ENCODE measurements around the gene GSS. TPM values are rescaled to one million over a fixed set of nuclear protein-coding genes. Genes with fewer than 3 reads are reported as not detected.

GSS gene
- total and polyA plus RNA-seq, 11 donors, result 17.8 to 38.7 (median 27.6) TPM

DNA sequence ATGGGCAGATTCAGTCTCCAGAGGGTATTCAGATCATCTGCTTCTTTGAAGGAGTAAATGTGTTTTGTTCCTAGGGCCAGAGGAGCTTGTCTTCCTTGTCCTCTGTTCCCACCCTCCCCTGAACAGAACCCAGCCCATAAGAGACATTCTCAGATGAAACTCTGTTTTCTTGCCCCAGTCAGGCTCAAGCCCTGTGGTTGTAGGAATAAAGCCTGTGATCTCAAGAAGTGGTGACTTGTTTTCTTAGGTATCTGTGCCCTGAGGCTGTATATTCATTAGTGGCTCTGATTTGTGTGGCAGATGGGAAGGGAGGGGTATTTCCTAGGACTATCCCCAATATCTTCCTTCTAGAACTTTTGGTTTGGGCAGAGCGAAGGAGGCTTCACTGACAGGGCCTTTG lies 27.9 kb downstream of the GSS start:
- DNase-seq (no peak), ATAC-seq (no peak)
- TF ChIP-seq, protein P1, sequence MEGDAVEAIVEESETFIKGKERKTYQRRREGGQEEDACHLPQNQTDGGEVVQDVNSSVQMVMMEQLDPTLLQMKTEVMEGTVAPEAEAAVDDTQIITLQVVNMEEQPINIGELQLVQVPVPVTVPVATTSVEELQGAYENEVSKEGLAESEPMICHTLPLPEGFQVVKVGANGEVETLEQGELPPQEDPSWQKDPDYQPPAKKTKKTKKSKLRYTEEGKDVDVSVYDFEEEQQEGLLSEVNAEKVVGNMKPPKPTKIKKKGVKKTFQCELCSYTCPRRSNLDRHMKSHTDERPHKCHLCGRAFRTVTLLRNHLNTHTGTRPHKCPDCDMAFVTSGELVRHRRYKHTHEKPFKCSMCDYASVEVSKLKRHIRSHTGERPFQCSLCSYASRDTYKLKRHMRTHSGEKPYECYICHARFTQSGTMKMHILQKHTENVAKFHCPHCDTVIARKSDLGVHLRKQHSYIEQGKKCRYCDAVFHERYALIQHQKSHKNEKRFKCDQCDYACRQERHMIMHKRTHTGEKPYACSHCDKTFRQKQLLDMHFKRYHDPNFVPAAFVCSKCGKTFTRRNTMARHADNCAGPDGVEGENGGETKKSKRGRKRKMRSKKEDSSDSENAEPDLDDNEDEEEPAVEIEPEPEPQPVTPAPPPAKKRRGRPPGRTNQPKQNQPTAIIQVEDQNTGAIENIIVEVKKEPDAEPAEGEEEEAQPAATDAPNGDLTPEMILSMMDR (IDR thresholded peaks at IDR 0.05), result no peak
- TF ChIP-seq POLR2A (IDR thresholded peaks at IDR 0.05), result no peak
- Histone ChIP-seq H3K9me3 (peaks cover 0 to 3% (median 0%) of the 10 kb centered on the region in 12 donors), H3K27ac (peak overlapping the region in 2 of 12 donors; percentile 23), H3K36me3 (peaks cover 0 to 93% (median 82%) of the 10 kb centered on the region in 9 donors), H3K4me1 (peaks cover 0 to 15% (median 2%) of the 10 kb centered on the region in 12 donors), H3K27me3 (no peaks in the 10 kb centered on the region), H3K4me3 (no peak overlapping the region)
- intact Hi-C loops (cut with DNase I), result loop anchor here in 1 of 10 donors (5.0 kb wide), 1 partner anchor 45 kb away; no protein-coding TSS in a partner anchor
- WGBS, 4 donors, result 67 to 97% (median 94%) methylated on average over 1 of the region's 1 CpG

DNA sequence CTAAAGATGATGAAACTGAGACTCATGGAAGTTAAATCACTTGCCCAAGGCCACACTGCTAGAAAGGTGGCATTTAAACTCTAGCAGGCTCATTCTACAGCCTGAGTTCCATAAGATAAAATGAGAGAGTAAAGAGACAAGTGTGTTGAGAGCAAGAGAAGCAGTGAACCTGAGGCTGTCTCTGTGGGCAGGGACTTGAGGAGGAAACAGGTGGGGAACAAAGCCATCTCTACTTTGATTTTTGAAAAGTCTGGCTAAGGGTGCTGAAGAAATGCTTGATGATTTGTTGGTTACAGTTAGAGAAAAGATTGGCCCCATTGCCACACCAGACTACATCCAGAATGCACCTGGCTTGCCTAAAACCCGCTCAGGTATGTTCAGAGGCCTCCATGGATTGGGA lies 29.0 kb downstream of the GSS start:
- 93 to 100% (median 99%) methylated on average over 1 of the region's 1 CpG for WGBS, 4 donors
- H3K27me3 ChIP-seq, result no peaks in the 10 kb centered on the region
- peaks cover 0 to 94% (median 86%) of the 10 kb centered on the region in 9 donors for H3K36me3 ChIP-seq
- TF ChIP-seq POLR2A (IDR thresholded peaks at IDR 0.05), result no peak
- TF ChIP-seq, protein P1 (IDR thresholded peaks at IDR 0.05), result no peak
- intact Hi-C loops (cut with DNase I), result loop anchor here in 1 of 10 donors (5.0 kb wide), 1 partner anchor 44 kb away; no protein-coding TSS in a partner anchor
- DNase-seq, result no peak
- ATAC-seq, result no peak
- H3K27ac ChIP-seq, result no peak overlapping the region
- H3K9me3 ChIP-seq, result peaks cover 0 to 3% (median 0%) of the 10 kb centered on the region in 12 donors
- H3K4me1 ChIP-seq, result peaks cover 0 to 22% (median 4%) of the 10 kb centered on the region in 12 donors
- no peak overlapping the region for H3K4me3 ChIP-seq

DNA sequence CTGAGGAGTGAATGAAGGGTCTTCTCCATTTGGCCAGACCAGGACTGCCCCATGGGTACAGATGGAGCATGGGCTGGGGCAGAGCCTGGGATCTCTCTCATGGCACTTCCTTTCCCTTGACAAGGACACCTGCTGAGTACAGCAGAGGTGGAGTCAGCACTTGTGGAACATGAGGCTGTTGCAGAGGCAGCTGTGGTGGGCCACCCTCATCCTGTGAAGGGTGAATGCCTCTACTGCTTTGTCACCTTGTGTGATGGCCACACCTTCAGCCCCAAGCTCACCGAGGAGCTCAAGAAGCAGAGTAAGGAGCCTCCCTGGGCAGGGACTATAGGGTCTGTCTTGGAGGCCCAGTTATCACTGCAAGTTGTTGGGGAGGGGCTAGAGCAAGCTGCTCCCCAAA lies 29.6 kb downstream of the GSS start:
- Histone ChIP-seq H3K4me1 (peaks cover 0 to 25% (median 7%) of the 10 kb centered on the region in 12 donors), H3K9me3 (peaks cover 0 to 3% (median 0%) of the 10 kb centered on the region in 12 donors), H3K4me3 (no peak overlapping the region), H3K36me3 (peaks cover 0 to 94% (median 89%) of the 10 kb centered on the region in 9 donors), H3K27me3 (no peaks in the 10 kb centered on the region), H3K27ac (peak overlapping the region in 1 of 12 donors; percentile 3)
- TF ChIP-seq, protein P1 (IDR thresholded peaks at IDR 0.05), result no peak
- no peak for TF ChIP-seq POLR2A (IDR thresholded peaks at IDR 0.05)
- peak in 2 of 4 donors; percentile 5 to 15 for ATAC-seq
- 66 to 100% (median 75%) methylated on average over 1 of the region's 1 CpG for WGBS, 4 donors
- intact Hi-C loops (cut with DNase I), result loop anchor here in 1 of 10 donors (5.0 kb wide), 1 partner anchor 44 kb away; no protein-coding TSS in a partner anchor
- no peak for DNase-seq

DNA sequence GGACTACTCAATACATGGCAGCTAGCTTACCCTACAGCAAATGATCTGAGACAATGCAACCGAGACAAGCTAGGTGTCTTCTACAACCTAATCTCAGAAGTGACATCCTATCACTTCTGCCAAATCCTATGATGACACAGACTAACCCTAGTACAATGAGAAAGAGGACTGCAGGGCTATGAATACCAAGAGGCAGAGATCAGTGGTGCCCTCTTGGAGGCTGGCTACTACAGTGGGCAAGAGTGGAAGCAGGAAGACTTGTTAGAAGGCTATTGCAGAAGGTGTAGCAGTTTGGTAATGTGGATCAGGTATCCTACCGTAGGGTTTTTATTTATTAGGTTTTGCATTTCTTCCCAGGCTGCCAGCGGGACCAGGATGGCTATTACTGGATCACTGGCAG lies 30.3 kb downstream of the GSS start:
- intact Hi-C loops (cut with DNase I), result loop anchor here in 1 of 10 donors (5.0 kb wide), 1 partner anchor 43 kb away; no protein-coding TSS in a partner anchor
- no peak overlapping the region for H3K4me3 ChIP-seq
- no peak for ATAC-seq
- peaks cover 0 to 3% (median 0%) of the 10 kb centered on the region in 12 donors for H3K9me3 ChIP-seq
- H3K4me1 ChIP-seq, result peaks cover 0 to 25% (median 7%) of the 10 kb centered on the region in 12 donors
- TF ChIP-seq, protein P1 (IDR thresholded peaks at IDR 0.05), result no peak
- no peak for TF ChIP-seq POLR2A (IDR thresholded peaks at IDR 0.05)
- no peaks in the 10 kb centered on the region for H3K27me3 ChIP-seq
- DNase-seq, result no peak
- H3K36me3 ChIP-seq, result peaks cover 0 to 94% (median 89%) of the 10 kb centered on the region in 9 donors
- no peak overlapping the region for H3K27ac ChIP-seq
- WGBS, 4 donors, result 76 to 84% (median 81%) methylated on average over 3 of the region's 3 CpGs

All from heart left ventricle (tissue), 16 donors.